Natural killer cell (primary cell): Measurements from ENCODE around the gene EFS. TPM values are rescaled to one million over a fixed set of nuclear protein-coding genes. Genes with fewer than 3 reads are reported as not detected.

Source experiments
- ATAC-seq, 3 donors: fragments of 150-1000 bp in 2 of 3; fragments of 200-7000 bp in 1 of 3; cut with Tn5 transposase; 1 replicate in 1 of 3; 2 replicates in 2 of 3; pipeline ENCODE4 v1.10.0; 2021; ENCODE audit warnings: mild to moderate bottlenecking in 2 of 3, moderate library complexity in 2 of 3
- DNase-seq, 2 donors: peaks; one replicate each; pipeline versions ENCODE4 v3.0.0 to v3.0.0-alpha.2; 2013 to 2021; ENCODE audit warnings: mixed read lengths in 1 of 2
- H3K27ac ChIP-seq: one replicate; pipeline ENCODE4 v1.5.1; 2013; ENCODE audit warnings: mild to moderate bottlenecking, low read length
- H3K27me3 ChIP-seq: one replicate; pipeline ENCODE4 v1.6.1; 2013; ENCODE audit warnings: low read length; ENCODE audit not compliant: control insufficient read depth, insufficient read depth
- H3K36me3 ChIP-seq: one replicate; pipeline ENCODE4 v1.6.1; 2013; ENCODE audit warnings: low read length; ENCODE audit not compliant: control insufficient read depth, insufficient read depth
- H3K4me1 ChIP-seq: one replicate; pipeline ENCODE4 v1.6.1; 2013; ENCODE audit warnings: low read length; ENCODE audit not compliant: control insufficient read depth, insufficient read depth
- H3K4me3 ChIP-seq: one replicate; pipeline ENCODE4 v1.5.1; 2013; ENCODE audit warnings: low read length
- H3K9me3 ChIP-seq: one replicate; pipeline ENCODE4 v1.6.1; 2013; ENCODE audit warnings: low read length; ENCODE audit not compliant: control insufficient read depth, insufficient read depth
- H3K27ac Mint-ChIP-seq, 2 donors: one replicate each; pipeline ENCODE4 v1.8.0; 2022; ENCODE audit warnings: mild to moderate bottlenecking in 2 of 2, mixed read lengths in 2 of 2, moderate library complexity in 1 of 2
- H3K27me3 Mint-ChIP-seq, 2 donors: one replicate each; pipeline ENCODE4 v1.8.0; 2022; ENCODE audit warnings: low read depth in 2 of 2, mixed read lengths in 2 of 2
- H3K36me3 Mint-ChIP-seq: one replicate; pipeline ENCODE4 v1.8.0; 2022; ENCODE audit warnings: mixed read lengths
- H3K4me1 Mint-ChIP-seq, 2 donors: one replicate each; pipeline ENCODE4 v1.8.0; 2022; ENCODE audit warnings: mixed read lengths in 2 of 2
- H3K4me3 Mint-ChIP-seq: one replicate; pipeline ENCODE4 v1.8.0; 2022; ENCODE audit warnings: mild to moderate bottlenecking, moderate library complexity, mixed read lengths
- H3K9me3 Mint-ChIP-seq, 2 donors: one replicate each; pipeline ENCODE4 v1.8.0; 2022; ENCODE audit warnings: mixed read lengths in 2 of 2
- WGBS: methylation state at CpG from one replicate; pipeline ENCODE4 v1.1.7; 2013; ENCODE audit warnings: missing lambda C conversion rate; ENCODE audit not compliant: insufficient coverage; 5-methylcytosine and 5-hydroxymethylcytosine counted together
- intact Hi-C: fragments of 100-400 bp; cut with micrococcal nuclease; formaldehyde crosslinking; loops from one replicate; pipeline ENCODE4 v1.14.2; 2022
- total RNA-seq, 4 donors: library from RNA; stranded (reverse); fragments of 120-200 nt in 1 of 4; gene quantifications; one replicate each; pipeline versions ENCODE4 v1.2.3 to v1.2.4, GENCODE V29; 2013 to 2022
- TF ChIP-seq, protein P1 (sequence below): fragments of 200-600 bp; IDR thresholded peaks from one replicate; pipeline ENCODE4 v1.8.0; 2022; ENCODE audit warnings: antibody characterized with exemption

The EFS gene
- total RNA-seq, 3 donors from 2014 or later (not counting 1 experiment from before 2014, with no cell fraction given): not detected

DNA sequence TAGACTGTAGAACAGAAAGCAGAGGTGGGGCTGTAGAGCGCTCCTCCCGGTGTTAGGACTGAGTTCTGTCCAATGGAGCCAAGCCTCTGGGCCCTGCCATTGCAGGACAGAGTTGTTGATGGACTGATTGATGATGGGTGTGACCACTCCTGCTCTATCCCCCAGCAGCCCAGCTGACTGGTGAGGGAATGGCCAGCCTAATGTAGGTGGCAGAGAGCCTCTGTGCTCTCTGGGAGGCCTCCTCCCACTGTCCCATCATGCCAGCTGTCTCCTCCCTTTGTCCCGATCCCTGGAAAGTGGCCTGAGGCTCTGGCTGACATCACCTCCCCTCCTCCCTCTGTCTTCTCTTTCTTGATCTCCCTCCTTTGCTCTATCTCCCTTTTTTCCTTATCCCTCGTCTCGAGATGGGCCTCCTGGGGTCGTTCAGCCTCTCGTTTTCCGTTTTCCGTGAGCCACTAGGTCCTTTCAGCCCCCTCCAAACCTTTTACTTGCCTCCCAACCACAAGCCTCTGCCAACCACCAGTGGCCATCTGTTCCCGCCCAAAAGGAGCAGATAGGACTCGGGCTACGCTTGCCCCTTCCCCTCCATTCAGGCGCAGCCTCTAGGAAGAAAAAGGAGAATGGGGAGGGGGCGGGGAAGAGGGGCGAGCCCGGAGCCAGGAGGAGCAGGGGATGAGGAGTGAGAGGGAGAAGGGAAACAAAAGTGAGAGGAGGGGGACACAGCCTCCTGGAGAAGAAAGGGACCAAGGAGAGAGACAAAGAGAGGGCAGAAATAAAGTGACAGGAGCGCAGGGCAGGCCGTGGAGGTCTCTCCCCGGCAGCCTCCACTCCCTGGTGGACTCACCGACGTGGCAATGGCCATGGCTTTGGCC, 572 bp downstream of the EFS start:
- no peaks in the 10 kb centered on the region for H3K9me3 ChIP-seq

DNA sequence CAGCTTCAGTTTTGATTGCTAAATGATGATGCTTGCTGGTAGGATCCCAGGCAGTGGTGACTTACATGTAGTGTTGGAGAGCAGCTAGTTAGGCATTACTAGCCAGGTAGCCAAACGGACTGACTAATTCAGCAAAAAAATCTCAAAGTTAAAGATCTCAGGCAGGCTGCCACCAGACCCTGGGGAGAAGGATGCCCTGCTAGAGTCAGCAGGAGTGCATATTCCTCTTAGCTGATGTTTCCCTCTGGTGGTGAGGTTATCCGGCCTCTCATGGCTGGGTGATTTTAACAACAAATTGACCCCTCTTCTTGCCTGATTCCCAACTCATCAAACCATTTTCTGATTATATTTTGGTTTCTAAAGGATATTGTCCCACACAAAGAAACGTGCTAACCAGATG, 2.8 kb downstream of the EFS start:
- intact Hi-C loops: no loop called here

More for the DNA sequence above, 572 bp downstream of the EFS start:
- TF ChIP-seq, protein P1, sequence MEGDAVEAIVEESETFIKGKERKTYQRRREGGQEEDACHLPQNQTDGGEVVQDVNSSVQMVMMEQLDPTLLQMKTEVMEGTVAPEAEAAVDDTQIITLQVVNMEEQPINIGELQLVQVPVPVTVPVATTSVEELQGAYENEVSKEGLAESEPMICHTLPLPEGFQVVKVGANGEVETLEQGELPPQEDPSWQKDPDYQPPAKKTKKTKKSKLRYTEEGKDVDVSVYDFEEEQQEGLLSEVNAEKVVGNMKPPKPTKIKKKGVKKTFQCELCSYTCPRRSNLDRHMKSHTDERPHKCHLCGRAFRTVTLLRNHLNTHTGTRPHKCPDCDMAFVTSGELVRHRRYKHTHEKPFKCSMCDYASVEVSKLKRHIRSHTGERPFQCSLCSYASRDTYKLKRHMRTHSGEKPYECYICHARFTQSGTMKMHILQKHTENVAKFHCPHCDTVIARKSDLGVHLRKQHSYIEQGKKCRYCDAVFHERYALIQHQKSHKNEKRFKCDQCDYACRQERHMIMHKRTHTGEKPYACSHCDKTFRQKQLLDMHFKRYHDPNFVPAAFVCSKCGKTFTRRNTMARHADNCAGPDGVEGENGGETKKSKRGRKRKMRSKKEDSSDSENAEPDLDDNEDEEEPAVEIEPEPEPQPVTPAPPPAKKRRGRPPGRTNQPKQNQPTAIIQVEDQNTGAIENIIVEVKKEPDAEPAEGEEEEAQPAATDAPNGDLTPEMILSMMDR: no peak
- Histone ChIP-seq H3K27me3 (peaks cover 5% of the 10 kb centered on the region), H3K36me3 (no peaks in the 10 kb centered on the region), H3K27ac (no peak overlapping the region), H3K4me3 (no peak overlapping the region), H3K4me1 (no peaks in the 10 kb centered on the region)
- intact Hi-C loops: no loop called here
- Mint-ChIP-seq H3K9me3 (no peaks in the 10 kb centered on the region), H3K36me3 (no peaks in the 10 kb centered on the region), H3K27ac (no peak overlapping the region), H3K27me3 (peaks cover 32% of the 10 kb centered on the region in 2 donors), H3K4me1 (no peaks in the 10 kb centered on the region), H3K4me3 (no peak overlapping the region)
- WGBS: 38% methylated on average over 18 of the region's 21 CpGs
- DNase-seq (no peak), ATAC-seq (no peak)

DNA sequence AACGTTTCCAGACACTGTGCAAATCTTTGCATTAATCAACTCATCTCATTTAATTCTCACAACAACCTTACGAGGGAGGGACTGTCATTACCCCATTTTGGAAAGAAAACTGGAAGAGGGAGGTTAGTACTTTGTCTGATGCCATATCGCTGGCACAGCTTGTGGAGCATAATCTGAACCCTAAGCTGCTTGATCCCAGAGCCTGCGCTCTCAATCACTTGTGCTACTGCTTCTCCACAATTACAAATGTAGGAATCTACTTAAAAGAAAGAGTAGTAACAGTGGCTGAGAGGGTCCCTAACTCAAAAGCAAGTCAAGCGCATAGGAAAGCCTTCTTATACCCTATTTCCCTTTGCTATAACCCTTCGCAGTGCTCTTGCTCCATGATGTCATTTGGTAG, 3.2 kb downstream of the EFS start:
- DNase-seq (no peak), ATAC-seq (no peak)
- 97% methylated on average over 4 of the region's 6 CpGs for whole genome bisulfite sequencing
- Mint-ChIP-seq H3K27ac (no peak overlapping the region), H3K9me3 (no peaks in the 10 kb centered on the region), H3K4me3 (no peak overlapping the region), H3K4me1 (no peaks in the 10 kb centered on the region), H3K27me3 (peaks cover 13 to 16% of the 10 kb centered on the region in 2 donors), H3K36me3 (no peaks in the 10 kb centered on the region)
- Histone ChIP-seq H3K4me1 (no peaks in the 10 kb centered on the region), H3K36me3 (no peaks in the 10 kb centered on the region), H3K27me3 (peaks cover 5% of the 10 kb centered on the region), H3K27ac (no peak overlapping the region), H3K9me3 (no peaks in the 10 kb centered on the region), H3K4me3 (no peak overlapping the region)
- TF ChIP-seq, protein P1: no peak
- intact Hi-C loops: no loop called here

More for the DNA sequence above, 2.8 kb downstream of the EFS start:
- Mint-ChIP-seq H3K4me1 (no peaks in the 10 kb centered on the region), H3K27ac (no peak overlapping the region), H3K27me3 (peaks cover 17 to 20% of the 10 kb centered on the region in 2 donors), H3K9me3 (no peaks in the 10 kb centered on the region), H3K36me3 (no peaks in the 10 kb centered on the region), H3K4me3 (no peak overlapping the region)
- no peaks in the 10 kb centered on the region for H3K36me3 ChIP-seq
- peaks cover 5% of the 10 kb centered on the region for H3K27me3 ChIP-seq
- no peak overlapping the region for H3K4me3 ChIP-seq
- no peak for ATAC-seq
- WGBS: 82% methylated on average over 2 of the region's 3 CpGs
- no peaks in the 10 kb centered on the region for H3K4me1 ChIP-seq
- DNase-seq: no peak
- H3K9me3 ChIP-seq: no peaks in the 10 kb centered on the region
- TF ChIP-seq, protein P1: no peak
- no peak overlapping the region for H3K27ac ChIP-seq
